Osteoblast (primary cell): ENCODE measurements around the gene PTPRD. TPM values are rescaled to one million over a fixed set of nuclear protein-coding genes. Genes with fewer than 3 reads are reported as not detected.
"Not testable (repeated sequence)": the region's sequence is repeated elsewhere in the genome, so short reads cannot be mapped to it uniquely, and the experiment has no call there.

ENCODE experiments used
- DNase-seq: peaks from one replicate; pipeline ENCODE4 v3.0.0; 2011; ENCODE audit warnings: low spot score, mixed read lengths; ENCODE audit not compliant: insufficient read length; ENCODE audit errors: missing footprints
- H2AFZ ChIP-seq: 2 replicates; pipeline ENCODE4 v1.6.0; 2011; ENCODE audit warnings: mild to moderate bottlenecking, low read length
- H3K27ac ChIP-seq: 2 replicates; pipeline ENCODE4 v1.5.1; 2011; ENCODE audit warnings: mild to moderate bottlenecking, low read depth, low read length, moderate library complexity
- H3K27me3 ChIP-seq: 2 replicates; pipeline ENCODE4 v1.6.0; 2012; ENCODE audit warnings: mild to moderate bottlenecking, control low read depth, inconsistent platforms, low read length, moderate library complexity; ENCODE audit not compliant: insufficient read depth
- H3K36me3 ChIP-seq: 2 replicates; pipeline ENCODE4 v1.5.1; 2011; ENCODE audit warnings: mild to moderate bottlenecking, low read length, control low read depth, moderate library complexity; ENCODE audit not compliant: insufficient read depth
- H3K4me1 ChIP-seq: 2 replicates; pipeline ENCODE4 v1.5.1; 2011; ENCODE audit warnings: mild to moderate bottlenecking, low read length, control low read depth, moderate library complexity; ENCODE audit not compliant: insufficient read depth
- H3K4me2 ChIP-seq: 2 replicates; pipeline ENCODE4 v1.6.0; 2011; ENCODE audit warnings: mild to moderate bottlenecking, low read length; ENCODE audit not compliant: insufficient read depth
- H3K4me3 ChIP-seq: fragments of 200-600 bp; sonication (generic); 3 replicates; pipeline ENCODE4 v1.5.1; 2012; ENCODE audit warnings: mild to moderate bottlenecking, low read length, inconsistent platforms; ENCODE audit not compliant: insufficient read depth
- H3K79me2 ChIP-seq: 2 replicates; pipeline ENCODE4 v1.6.0; 2012; ENCODE audit warnings: mild to moderate bottlenecking, low read length, control low read depth, inconsistent platforms; ENCODE audit not compliant: insufficient read depth
- H3K9me3 ChIP-seq: 2 replicates; pipeline ENCODE4 v1.5.1; 2011; ENCODE audit warnings: low read depth, low read length, control low read depth
- H4K20me1 ChIP-seq: 2 replicates; pipeline ENCODE4 v1.6.0; 2012; ENCODE audit warnings: mild to moderate bottlenecking, low read length, control low read depth; ENCODE audit not compliant: insufficient read depth
- CTCF ChIP-seq: IDR thresholded peaks from 2 replicates; pipeline ENCODE4 v1.5.1; 2011; ENCODE audit warnings: mild to moderate bottlenecking, low read depth, low read length, moderate library complexity; ENCODE audit errors: extremely low read depth
- total RNA-seq: library from RNA; depleted of rRNA; stranded (reverse); fragments of >200 nt; gene quantifications from 2 replicates; pipeline ENCODE4 v1.2.3, GENCODE V29; 2012

The PTPRD gene
- total RNA-seq, 1 donor: 23.9 TPM

GRCh38 chr9:9945966-9946365 lies 666.8 kb downstream of the PTPRD start:
- Histone ChIP-seq H3K4me1 (no peaks in the 10 kb centered on the region), H3K4me2 (no peak overlapping the region), H3K4me3 (no peak overlapping the region), H3K79me2 (no peaks in the 10 kb centered on the region), H3K27ac (no peak overlapping the region), H3K9me3 (no peaks in the 10 kb centered on the region), H3K27me3 (no peaks in the 10 kb centered on the region), H3K36me3 (no peaks in the 10 kb centered on the region), H2AFZ (no peak overlapping the region), H4K20me1 (no peaks in the 10 kb centered on the region)
- no peak for TF ChIP-seq CTCF
- no peak for DNase-seq

GRCh38 chr9:9942764-9943424 lies 669.9 kb downstream of the PTPRD start:
- Histone ChIP-seq H3K9me3 (no peaks in the 10 kb centered on the region), H3K27me3 (no peaks in the 10 kb centered on the region), H3K4me3 (no peak overlapping the region), H2AFZ (no peak overlapping the region), H3K4me1 (no peaks in the 10 kb centered on the region), H3K36me3 (no peaks in the 10 kb centered on the region), H3K27ac (no peak overlapping the region), H3K79me2 (no peaks in the 10 kb centered on the region), H3K4me2 (no peak overlapping the region), H4K20me1 (no peaks in the 10 kb centered on the region)
- DNase-seq: peak; percentile 51
- TF ChIP-seq CTCF: peak; percentile 96

- Histone ChIP-seq H3K4me2 (no peak overlapping the region), H3K36me3 (no peaks in the 10 kb centered on the region), H3K4me3 (no peak overlapping the region), H3K9me3 (no peaks in the 10 kb centered on the region), H3K27ac (no peak overlapping the region), H3K4me1 (no peaks in the 10 kb centered on the region), H3K79me2 (no peaks in the 10 kb centered on the region), H4K20me1 (no peaks in the 10 kb centered on the region), H3K27me3 (no peaks in the 10 kb centered on the region), H2AFZ (no peak overlapping the region)
- TF ChIP-seq CTCF: no peak
- DNase-seq: no peak
These were observed 674.4 kb downstream of the PTPRD start for GRCh38 chr9:9938432-9938831.

- H3K27ac ChIP-seq: not testable (repeated sequence)
These were observed 681.3 kb downstream of the PTPRD start for GRCh38 chr9:9931464-9931863.

More at GRCh38 chr9:9931464-9931863, 681.3 kb downstream of the PTPRD start:
- not testable (repeated sequence) for H3K9me3 ChIP-seq, H3K4me1 ChIP-seq, H3K4me3 ChIP-seq, DNase-seq, H3K36me3 ChIP-seq, H4K20me1 ChIP-seq, H3K79me2 ChIP-seq, H3K27me3 ChIP-seq, H2AFZ ChIP-seq, H3K4me2 ChIP-seq
